K562 (cell line): ENCODE measurements around the gene PPP1R9A. TPM values are rescaled to one million over a fixed set of nuclear protein-coding genes. Genes with fewer than 3 reads are reported as not detected.

Experiments
- ATAC-seq: fragments of 200-7000 bp; cut with Tn5 transposase; 3 replicates; pipeline ENCODE4 v1.9.1; 2020; ENCODE audit warnings: moderate library complexity
- BruUV-seq: library from RNA; stranded (reverse); fragments of 400-500 nt; replicated peaks from 2 replicates; lab custom pipeline; 2021; lab: Mats Ljungman, UMichigan
- CTCF ChIA-PET: fragments of 300-600 bp; formaldehyde crosslinking; extraction: SDS; loops from one replicate; lab custom pipeline; 2021; ENCODE audit warnings: low intra/inter-chr PET ratio; lab: Yijun Ruan, JAX
- POLR2A ChIA-PET: fragments of 300-600, 350-650 bp; sonication (Branson Sonifier 250); formaldehyde crosslinking; extraction: SDS; loops from one replicate; lab custom pipeline; 2021; ENCODE audit warnings: antibody characterized with exemption, inconsistent platforms; lab: Yijun Ruan, JAX
- DNase-seq, 4 experiments: peaks; one replicate each; pipeline versions ENCODE4 v3.0.0 to v3.0.0-alpha.2; 2011 to 2018; ENCODE audit warnings: low spot score in 3 of 4, mixed read lengths in 3 of 4; ENCODE audit errors: extremely low read depth in 1 of 4
- FAIRE-seq: peaks from 2 replicates; lab custom pipeline; 2011; peaks lifted over from hg19 to GRCh38; lab: Jason Lieb, UNC
- H2AFZ ChIP-seq: 2 replicates; pipeline ENCODE4 v1.6.0; 2011; ENCODE audit warnings: low read depth, low read length, control low read depth, inconsistent platforms
- H3K27ac ChIP-seq: fragments of 200-600 bp; 3 replicates; pipeline ENCODE4 v1.8.0; 2011; ENCODE audit warnings: low read depth, mild to moderate bottlenecking, control low read depth, inconsistent platforms, low read length, moderate library complexity, mixed read lengths; ENCODE audit errors: extremely low read depth
- H3K27me3 ChIP-seq, 2 experiments: fragments of 300-600 bp in 1 of 2; 2 replicates in 1 of 2; 3 replicates in 1 of 2; pipeline versions ENCODE4 v1.6.0 to v1.8.0; 2011; ENCODE audit warnings: inconsistent platforms in 2 of 2, low read length in 2 of 2, mild to moderate bottlenecking in 1 of 2, mixed read lengths in 1 of 2, moderate library complexity in 1 of 2; ENCODE audit not compliant: control insufficient read depth in 2 of 2, insufficient read depth in 2 of 2
- H3K36me3 ChIP-seq: fragments of 300-600 bp; 3 replicates; pipeline ENCODE4 v1.8.0; 2011; ENCODE audit warnings: mild to moderate bottlenecking, low read length, inconsistent platforms; ENCODE audit not compliant: control insufficient read depth, insufficient read depth
- H3K4me1 ChIP-seq, 2 experiments: fragments of 200-600 bp in 1 of 2; replicated peaks in 1 of 2; 2 replicates in 1 of 2; 3 replicates in 1 of 2; pipeline versions ENCODE4 v1.5.1 to v1.8.0; 2011; ENCODE audit warnings: inconsistent platforms in 2 of 2, low read length in 2 of 2, mild to moderate bottlenecking in 1 of 2, mixed read lengths in 1 of 2, moderate library complexity in 1 of 2; ENCODE audit not compliant: control insufficient read depth in 2 of 2, insufficient read depth in 2 of 2
- H3K4me2 ChIP-seq: 2 replicates; pipeline ENCODE4 v1.6.1; 2011; ENCODE audit warnings: low read length, control low read depth, inconsistent platforms, mixed read lengths; ENCODE audit not compliant: insufficient read depth
- H3K4me3 ChIP-seq: fragments of 200-600 bp; sonication (generic), shearing (Covaris generic); 2 replicates; pipeline ENCODE4 v1.5.1; 2016; ENCODE audit warnings: control low read depth, inconsistent platforms
- H3K79me2 ChIP-seq: fragments of 200-600 bp; 3 replicates; pipeline ENCODE4 v1.8.0; 2011; ENCODE audit warnings: low read length, inconsistent platforms; ENCODE audit not compliant: control insufficient read depth, insufficient read depth
- H3K9ac ChIP-seq, 2 experiments: 2 replicates each; pipeline versions ENCODE4 v1.6.0 to v1.6.1; 2011; ENCODE audit warnings: low read depth in 2 of 2, low read length in 2 of 2, control low read depth in 1 of 2, inconsistent platforms in 1 of 2, mild to moderate bottlenecking in 1 of 2, mixed read lengths in 1 of 2; ENCODE audit not compliant: insufficient read depth in 1 of 2
- H3K9me1 ChIP-seq: one replicate; pipeline ENCODE4 v1.6.0; 2011; ENCODE audit warnings: inconsistent platforms, mild to moderate bottlenecking, low read length, moderate library complexity; ENCODE audit not compliant: control insufficient read depth, insufficient read depth
- H3K9me3 ChIP-seq: replicated peaks from 2 replicates; pipeline ENCODE4 v1.5.1; 2011; ENCODE audit warnings: low read depth, low read length, inconsistent platforms; ENCODE audit not compliant: control insufficient read depth, insufficient read depth
- H4K20me1 ChIP-seq: replicated peaks from 2 replicates; pipeline ENCODE4 v1.6.1; 2011; ENCODE audit warnings: low read length, inconsistent platforms, mixed read lengths; ENCODE audit not compliant: control insufficient read depth, insufficient read depth
- ETS2 ChIP-seq: IDR thresholded peaks from 2 replicates; pipeline ENCODE4 v1.6.1; 2016; ENCODE audit warnings: borderline replicate concordance, missing genetic modification characterization, mild to moderate bottlenecking, moderate library complexity, missing compliant biosample characterization; ENCODE audit not compliant: poor library complexity, severe bottlenecking
- GABPA ChIP-seq: fragments of 200-800 bp; sonication (Bioruptor generic); conservative IDR thresholded peaks from 2 replicates; pipeline ENCODE4 v1.6.1; 2016; ENCODE audit warnings: low read depth, missing genetic modification characterization, missing compliant biosample characterization
- KDM5B ChIP-seq: fragments of 200-600 bp; sonication (generic); IDR thresholded peaks from 2 replicates; pipeline ENCODE4 v1.6.1; 2012; ENCODE audit warnings: low read depth, mild to moderate bottlenecking, moderate library complexity, low read length, control low read depth, inconsistent platforms; ENCODE audit not compliant: insufficient replicate concordance
- POU5F1 ChIP-seq: fragments of 150-350 bp; IDR thresholded peaks from 2 replicates; pipeline ENCODE4 v1.6.1; 2014; ENCODE audit warnings: borderline replicate concordance, low read length, low read depth, mild to moderate bottlenecking; ENCODE audit not compliant: partially characterized antibody
- WGBS: fragments of 100-300 bp; shearing (Covaris generic); methylation state at CpG from one replicate; pipeline ENCODE4 v1.1.6; 2016; ENCODE audit warnings: low coverage, mixed read lengths; ENCODE audit not compliant: insufficient coverage; ENCODE audit errors: missing lambda C conversion rate; 5-methylcytosine and 5-hydroxymethylcytosine counted together
- in situ Hi-C: fragments of 300-500 bp; cut with MboI; formaldehyde crosslinking; loops from 4 replicates; pipeline ENCODE4 v1.15.0; 2018; ENCODE audit warnings: inconsistent platforms, mixed read lengths
- intact Hi-C: fragments of 100-400 bp; cut with micrococcal nuclease; formaldehyde crosslinking; loops from 2 replicates; pipeline ENCODE4 v1.14.2; 2022
- polyA plus RNA-seq, 8 experiments: library from polyadenylated mRNA; depleted of rRNA in 4 of 8; stranded (reverse) in 5 of 8; unstranded in 3 of 8; fragments of >200 nt; fragmentation: Nextera tagmentation in 2 of 8; fragmentation: Illumina TruSeq in 1 of 8; extraction: Ambion mirVana in 2 of 8; extraction: Trizol in 1 of 8; gene quantifications; 2 replicates each; pipeline versions ENCODE4 v1.2.1 to v1.2.3, GENCODE V29; 2011 to 2014; ENCODE audit warnings: inconsistent platforms in 1 of 8, missing spikeins in 1 of 8
- total RNA-seq, 7 experiments: library from RNA; depleted of rRNA in 6 of 7; stranded (reverse); fragments of >200 nt in 6 of 7; fragmentation: Illumina TruSeq in 2 of 7; extraction: Trizol in 2 of 7; gene quantifications; 2 replicates each; pipeline versions ENCODE4 v1.2.1 to v1.2.3, GENCODE V29; 2011 to 2021; ENCODE audit warnings: low replicate concordance in 1 of 7

Gene PPP1R9A
- total and polyA plus RNA-seq, 9 of the 15 experiments (the other 6 are each of a cell fraction or from before 2014, with no cell fraction given) = 0.24 TPM; not detected in 8

- FAIRE-seq = no peak
- CTCF ChIA-PET = no interaction called here
- DNase-seq = no peak
These were observed 413.3 kb downstream of the PPP1R9A start for GRCh38 chr7:95320651-95321050.

GRCh38 chr7:95321720-95322119, 414.3 kb downstream of the PPP1R9A start:
- Histone ChIP-seq H2AFZ (no peak overlapping the region), H3K9me3 (no peaks in the 10 kb centered on the region), H3K27ac (no peak overlapping the region), H4K20me1 (no peaks in the 10 kb centered on the region), H3K9ac (no peak overlapping the region), H3K4me3 (no peak overlapping the region), H3K9me1 (no peaks in the 10 kb centered on the region), H3K4me2 (no peak overlapping the region), H3K79me2 (no peaks in the 10 kb centered on the region), H3K4me1 (no peaks in the 10 kb centered on the region; a peak in 2 of 5 replicates), H3K27me3 (peaks cover 0 to 7% of the 10 kb centered on the region in 2 experiments; a peak in 1 of 5 replicates), H3K36me3 (no peaks in the 10 kb centered on the region)
- in situ Hi-C loops = no loop called here
- intact Hi-C loops = no loop called here
- no peak for FAIRE-seq
- ATAC-seq = no peak
- TF ChIP-seq POU5F1 (no peak), KDM5B (no peak), ETS2 (tag) (no peak)
- no peak for DNase-seq
- POLR2A ChIA-PET = no interaction called here
- CTCF ChIA-PET = no interaction called here
- 0% methylated on average over 1 of the region's 1 CpG for WGBS
- no TSS peak for BruUV-seq

More at GRCh38 chr7:95320651-95321050, 413.3 kb downstream of the PPP1R9A start:
- Histone ChIP-seq H3K9me1 (no peaks in the 10 kb centered on the region), H4K20me1 (no peaks in the 10 kb centered on the region), H3K9me3 (no peaks in the 10 kb centered on the region), H3K4me2 (no peak overlapping the region), H3K79me2 (no peaks in the 10 kb centered on the region), H3K4me1 (no peaks in the 10 kb centered on the region; a peak in 2 of 5 replicates), H3K27me3 (peaks cover 0 to 7% of the 10 kb centered on the region in 2 experiments; a peak in 1 of 5 replicates), H3K27ac (no peak overlapping the region), H3K4me3 (no peak overlapping the region), H3K36me3 (no peaks in the 10 kb centered on the region), H3K9ac (no peak overlapping the region), H2AFZ (no peak overlapping the region)
- no peak for TF ChIP-seq GABPA (tag)
- no TSS peak for BruUV-seq
- in situ Hi-C loops (no loop called here), intact Hi-C loops (no loop called here)
- 5% methylated on average over 1 of the region's 1 CpG for WGBS
- POLR2A ChIA-PET = no interaction called here
- ATAC-seq = no peak
